Thoracic aorta (tissue), 2 donors: Measurements from ENCODE around the gene BEND6. TPM values are rescaled to one million over a fixed set of nuclear protein-coding genes. Genes with fewer than 3 reads are reported as not detected.
"Not testable (repeated sequence)": the region's sequence is repeated elsewhere in the genome, so short reads cannot be mapped to it uniquely, and the experiment has no call there.

Experiments
- ATAC-seq: fragments of 150-250 bp; one replicate; pipeline ENCODE4 v1.8.0; 2017; ENCODE audit warnings: low read depth; ENCODE audit not compliant: insufficient number of reproducible peaks, low FRiP score
- DNase-seq: peaks from one replicate; pipeline ENCODE4 v3.0.0-alpha.2; 2020; ENCODE audit warnings: low spot score
- H3K27ac ChIP-seq, 2 donors: fragments of 200-600 bp; sonication (generic); 1 replicate in 1 of 2; 2 replicates in 1 of 2; pipeline ENCODE4 v1.5.1; 2016; ENCODE audit warnings: mild to moderate bottlenecking in 2 of 2, moderate library complexity in 2 of 2
- H3K27me3 ChIP-seq: fragments of 200-600 bp; sonication (generic); replicated peaks from 2 replicates; pipeline ENCODE4 v1.6.0; 2016; ENCODE audit warnings: mild to moderate bottlenecking; ENCODE audit not compliant: insufficient read depth
- H3K36me3 ChIP-seq: fragments of 200-600 bp; sonication (generic); one replicate; pipeline ENCODE4 v1.5.1; 2016
- H3K4me1 ChIP-seq, 2 donors: fragments of 200-600 bp; sonication (generic); 1 replicate in 1 of 2; 2 replicates in 1 of 2; pipeline versions ENCODE4 v1.5.1 to v1.6.0; 2016; ENCODE audit warnings: low read depth in 2 of 2, mild to moderate bottlenecking in 1 of 2; ENCODE audit not compliant: control insufficient read depth in 1 of 2
- H3K4me3 ChIP-seq: fragments of 200-600 bp; sonication (generic); 2 replicates; pipeline ENCODE4 v1.5.1; 2016; ENCODE audit warnings: mild to moderate bottlenecking
- H3K9me3 ChIP-seq: fragments of 200-600 bp; sonication (generic); 2 replicates; pipeline ENCODE4 v1.5.1; 2016
- total RNA-seq, 2 donors: library from RNA; depleted of rRNA; stranded (reverse); fragments of >200 nt; gene quantifications; one replicate each; pipeline versions ENCODE4 v1.1.0 to v1.2.3, GENCODE V29; 2016
- TF ChIP-seq, protein P1 (sequence below): fragments of 200-600 bp; sonication (generic); IDR thresholded peaks from one replicate; pipeline ENCODE4 v1.5.1; 2019; ENCODE audit warnings: antibody characterized with exemption

The BEND6 gene
- total RNA-seq, 2 donors from 2014 or later, result 0.21 to 0.27 TPM

DNA sequence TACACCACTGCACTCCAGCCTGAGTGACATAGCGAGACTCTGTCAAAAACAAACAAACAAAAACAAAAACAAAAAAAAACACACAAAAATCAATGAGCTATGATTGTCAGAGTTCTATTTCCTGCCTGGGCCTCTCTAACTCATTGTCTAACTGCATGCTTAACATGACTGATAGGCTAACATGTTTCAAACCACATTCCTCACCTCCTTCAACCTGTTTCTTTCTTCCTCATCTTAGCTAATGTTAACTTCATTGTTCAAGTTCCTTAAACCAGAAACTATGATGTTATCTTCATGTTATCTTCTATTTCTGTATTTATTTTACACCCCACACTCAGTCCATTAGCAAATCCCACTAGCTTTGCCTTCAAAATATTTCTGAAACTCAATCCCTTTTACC lies 41.5 kb downstream of the BEND6 start:
- Histone ChIP-seq H3K4me1 (no peaks in the 10 kb centered on the region), H3K9me3 (peaks cover 7% of the 10 kb centered on the region), H3K36me3 (no peaks in the 10 kb centered on the region), H3K4me3 (no peak overlapping the region), H3K27me3 (no peaks in the 10 kb centered on the region), H3K27ac (no peak overlapping the region)
- ATAC-seq (no peak), DNase-seq (no peak)
- TF ChIP-seq, protein P1, sequence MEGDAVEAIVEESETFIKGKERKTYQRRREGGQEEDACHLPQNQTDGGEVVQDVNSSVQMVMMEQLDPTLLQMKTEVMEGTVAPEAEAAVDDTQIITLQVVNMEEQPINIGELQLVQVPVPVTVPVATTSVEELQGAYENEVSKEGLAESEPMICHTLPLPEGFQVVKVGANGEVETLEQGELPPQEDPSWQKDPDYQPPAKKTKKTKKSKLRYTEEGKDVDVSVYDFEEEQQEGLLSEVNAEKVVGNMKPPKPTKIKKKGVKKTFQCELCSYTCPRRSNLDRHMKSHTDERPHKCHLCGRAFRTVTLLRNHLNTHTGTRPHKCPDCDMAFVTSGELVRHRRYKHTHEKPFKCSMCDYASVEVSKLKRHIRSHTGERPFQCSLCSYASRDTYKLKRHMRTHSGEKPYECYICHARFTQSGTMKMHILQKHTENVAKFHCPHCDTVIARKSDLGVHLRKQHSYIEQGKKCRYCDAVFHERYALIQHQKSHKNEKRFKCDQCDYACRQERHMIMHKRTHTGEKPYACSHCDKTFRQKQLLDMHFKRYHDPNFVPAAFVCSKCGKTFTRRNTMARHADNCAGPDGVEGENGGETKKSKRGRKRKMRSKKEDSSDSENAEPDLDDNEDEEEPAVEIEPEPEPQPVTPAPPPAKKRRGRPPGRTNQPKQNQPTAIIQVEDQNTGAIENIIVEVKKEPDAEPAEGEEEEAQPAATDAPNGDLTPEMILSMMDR, result no peak

GRCh38 chr6:56999049-56999448 lies 44.1 kb downstream of the BEND6 start:
- Histone ChIP-seq H3K9me3 (peaks cover 7% of the 10 kb centered on the region), H3K36me3 (no peaks in the 10 kb centered on the region), H3K27ac (no peak overlapping the region), H3K27me3 (no peaks in the 10 kb centered on the region), H3K4me1 (no peaks in the 10 kb centered on the region), H3K4me3 (no peak overlapping the region)
- no peak for DNase-seq
- no peak for ATAC-seq
- TF ChIP-seq, protein P1, result no peak

DNA sequence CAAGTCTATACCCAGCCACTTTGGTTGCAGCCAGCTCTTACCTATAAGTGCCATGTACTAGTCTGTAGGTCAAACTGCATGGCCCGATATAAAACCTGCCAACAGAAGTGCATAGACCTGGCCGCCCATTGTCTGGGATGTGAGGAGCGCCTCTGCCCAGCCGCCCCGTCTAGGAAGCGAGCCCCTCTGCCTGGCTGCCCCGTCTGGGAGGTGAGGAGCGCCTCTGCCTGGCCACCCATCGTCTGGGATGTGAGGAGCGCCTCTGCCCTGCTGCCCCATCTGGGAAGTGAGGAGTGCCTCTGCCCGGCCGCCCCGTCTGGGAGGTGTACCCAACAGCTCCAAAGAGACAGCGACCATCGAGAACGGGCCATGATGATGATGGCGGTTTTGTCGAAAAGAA lies 44.8 kb downstream of the BEND6 start:
- not testable (repeated sequence) for H3K36me3 ChIP-seq, H3K9me3 ChIP-seq, H3K27ac ChIP-seq, ATAC-seq, H3K27me3 ChIP-seq, DNase-seq, H3K4me1 ChIP-seq, H3K4me3 ChIP-seq

DNA sequence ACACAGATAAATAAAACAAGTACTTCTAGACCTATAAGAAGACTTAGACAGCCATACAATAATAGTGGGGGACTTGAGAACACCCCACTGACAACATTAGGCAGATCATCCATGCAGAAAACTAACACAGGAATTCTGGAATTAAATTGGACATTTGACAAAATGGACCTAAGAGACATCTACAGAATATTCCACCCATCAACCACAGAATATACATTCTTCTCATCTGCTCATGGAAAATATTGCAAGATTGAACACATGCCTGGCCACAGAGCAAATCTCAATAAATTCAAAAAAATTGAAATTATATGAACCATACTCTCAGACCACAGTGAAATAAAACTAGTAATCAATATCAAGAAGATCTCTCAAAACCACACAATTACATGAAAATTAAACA lies 47.3 kb downstream of the BEND6 start:
- no peaks in the 10 kb centered on the region for H3K27me3 ChIP-seq

GRCh38 chr6:57004292-57004691 lies 49.4 kb downstream of the BEND6 start:
- TF ChIP-seq, protein P1, result no peak
- Histone ChIP-seq H3K4me1 (no peaks in the 10 kb centered on the region), H3K36me3 (no peaks in the 10 kb centered on the region), H3K4me3 (no peak overlapping the region), H3K27ac (no peak overlapping the region), H3K27me3 (no peaks in the 10 kb centered on the region), H3K9me3 (peaks cover 2% of the 10 kb centered on the region)
- ATAC-seq (no peak), DNase-seq (no peak)

More for the DNA sequence above, 47.3 kb downstream of the BEND6 start:
- ATAC-seq (no peak), DNase-seq (no peak)
- H3K9me3 ChIP-seq, result peaks cover 7% of the 10 kb centered on the region
- TF ChIP-seq, protein P1, result no peak
- no peaks in the 10 kb centered on the region for H3K36me3 ChIP-seq
- H3K4me1 ChIP-seq, result no peaks in the 10 kb centered on the region
- no peak overlapping the region for H3K27ac ChIP-seq
- H3K4me3 ChIP-seq, result no peak overlapping the region

- no peaks in the 10 kb centered on the region for H3K27me3 ChIP-seq
- ATAC-seq, result no peak
These were observed 51.2 kb downstream of the BEND6 start for GRCh38 chr6:57006101-57006500.

DNA sequence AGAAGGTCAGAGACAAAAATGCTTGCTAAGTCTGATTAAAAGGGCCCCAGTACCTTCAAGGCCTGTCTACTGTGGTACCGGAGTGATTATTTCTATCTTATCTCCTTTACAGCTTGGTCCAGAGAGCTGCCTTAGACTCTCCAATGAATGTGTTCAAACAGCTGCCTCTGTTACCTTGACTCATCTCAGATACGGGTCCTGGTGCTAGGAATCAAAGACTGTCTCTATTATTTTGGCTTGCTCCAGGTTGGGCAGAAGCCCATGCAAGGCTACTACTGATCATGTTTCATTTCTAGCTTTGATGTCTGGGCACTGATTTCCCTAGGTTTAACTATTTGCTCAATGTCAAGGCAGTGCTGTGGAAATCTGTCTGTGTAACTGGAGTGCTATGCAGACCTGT lies 53.2 kb downstream of the BEND6 start:
- ATAC-seq, H3K4me1 ChIP-seq, DNase-seq, H3K36me3 ChIP-seq, H3K9me3 ChIP-seq, H3K4me3 ChIP-seq, H3K27me3 ChIP-seq, H3K27ac ChIP-seq: not testable (repeated sequence)

More at GRCh38 chr6:57006101-57006500, 51.2 kb downstream of the BEND6 start:
- Histone ChIP-seq H3K4me3 (no peak overlapping the region), H3K27ac (no peak overlapping the region), H3K36me3 (no peaks in the 10 kb centered on the region), H3K4me1 (no peaks in the 10 kb centered on the region), H3K9me3 (no peaks in the 10 kb centered on the region)
- TF ChIP-seq, protein P1, result no peak
- DNase-seq, result no peak
